ENCODE results near the gene PMVK.

Gene PMVK

GRCh38 chr1:154971341-154971998, 35.0 kb upstream of the PMVK start:
- peak overlapping the region; percentile 94 for H3K4me3 ChIP-seq (ENCODE audit: control insufficient read depth, low read depth, low read length)
- DNase-seq (ENCODE audit: low read depth): no peak
- TF ChIP-seq, protein P1, sequence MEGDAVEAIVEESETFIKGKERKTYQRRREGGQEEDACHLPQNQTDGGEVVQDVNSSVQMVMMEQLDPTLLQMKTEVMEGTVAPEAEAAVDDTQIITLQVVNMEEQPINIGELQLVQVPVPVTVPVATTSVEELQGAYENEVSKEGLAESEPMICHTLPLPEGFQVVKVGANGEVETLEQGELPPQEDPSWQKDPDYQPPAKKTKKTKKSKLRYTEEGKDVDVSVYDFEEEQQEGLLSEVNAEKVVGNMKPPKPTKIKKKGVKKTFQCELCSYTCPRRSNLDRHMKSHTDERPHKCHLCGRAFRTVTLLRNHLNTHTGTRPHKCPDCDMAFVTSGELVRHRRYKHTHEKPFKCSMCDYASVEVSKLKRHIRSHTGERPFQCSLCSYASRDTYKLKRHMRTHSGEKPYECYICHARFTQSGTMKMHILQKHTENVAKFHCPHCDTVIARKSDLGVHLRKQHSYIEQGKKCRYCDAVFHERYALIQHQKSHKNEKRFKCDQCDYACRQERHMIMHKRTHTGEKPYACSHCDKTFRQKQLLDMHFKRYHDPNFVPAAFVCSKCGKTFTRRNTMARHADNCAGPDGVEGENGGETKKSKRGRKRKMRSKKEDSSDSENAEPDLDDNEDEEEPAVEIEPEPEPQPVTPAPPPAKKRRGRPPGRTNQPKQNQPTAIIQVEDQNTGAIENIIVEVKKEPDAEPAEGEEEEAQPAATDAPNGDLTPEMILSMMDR (IDR thresholded peaks at IDR 0.05; ENCODE audit: control insufficient read depth, insufficient read depth, low read depth, low read length, missing control alignments): no peak

DNA sequence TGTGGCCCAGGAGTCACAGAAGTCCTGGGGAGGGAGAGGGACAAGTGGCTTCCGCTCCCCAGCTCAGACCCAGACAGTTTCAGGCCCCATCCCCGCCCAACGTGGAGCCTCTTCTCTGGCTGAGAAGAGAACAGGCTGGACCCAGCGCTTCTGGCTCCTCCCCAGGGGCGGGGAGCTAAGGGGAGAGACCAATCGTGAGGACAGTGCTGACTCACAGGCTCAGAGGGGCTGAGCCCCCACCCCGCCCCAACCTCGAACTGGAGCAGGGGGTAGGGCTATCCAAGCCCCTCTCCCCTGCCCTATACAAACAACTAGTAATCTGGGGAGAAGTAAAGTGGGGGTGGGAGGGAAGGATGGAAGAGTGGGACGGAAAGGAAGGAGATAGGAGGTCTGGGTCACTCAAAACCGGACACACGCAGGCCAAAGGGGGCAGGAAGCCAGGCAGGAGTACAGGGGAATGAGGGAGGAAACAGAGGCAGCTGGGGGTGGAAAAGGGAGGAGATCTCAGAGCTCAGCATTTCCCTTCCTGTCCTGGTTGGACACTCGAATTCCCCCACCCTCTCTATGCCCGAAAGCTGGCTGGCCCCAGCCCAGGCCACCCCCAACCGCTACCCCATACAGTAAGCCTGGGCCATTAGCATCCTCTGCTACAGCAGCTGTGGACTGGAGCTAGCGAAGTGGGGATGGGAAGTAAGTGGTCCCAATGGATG, 34.3 kb upstream of the PMVK start, which contains the start of gene SHC1:
Gene SHC1, minus strand, starts transcription at position 117 of the 710 bp plus-strand sequence. CDS start 221 bp downstream, outside the sequence.
- TF ChIP-seq, protein P1 (IDR thresholded peaks at IDR 0.05; ENCODE audit: control insufficient read depth, insufficient read depth, low read depth, low read length, missing control alignments): no peak
- peak; percentile 63 for DNase-seq (ENCODE audit: low read depth)
- H3K4me3 ChIP-seq (ENCODE audit: control insufficient read depth, low read depth, low read length): peak within 1 kb of the TSS; percentile 94

GRCh38 chr1:154969860-154970452, 33.4 kb upstream of the PMVK start:
- DNase-seq (ENCODE audit: low read depth): no peak
- H3K4me3 ChIP-seq (ENCODE audit: control insufficient read depth, low read depth, low read length): peak overlapping the region; percentile 94
- TF ChIP-seq, protein P1 (IDR thresholded peaks at IDR 0.05; ENCODE audit: control insufficient read depth, insufficient read depth, low read depth, low read length, missing control alignments): no peak

- TF ChIP-seq, protein P1 (IDR thresholded peaks at IDR 0.05; ENCODE audit: control insufficient read depth, insufficient read depth, low read depth, low read length, missing control alignments): no peak
- no peak for DNase-seq (ENCODE audit: low read depth)
- peak overlapping the region; percentile 94 for H3K4me3 ChIP-seq (ENCODE audit: control insufficient read depth, low read depth, low read length)
These were observed 32.7 kb upstream of the PMVK start for GRCh38 chr1:154969246-154969645.

DNA sequence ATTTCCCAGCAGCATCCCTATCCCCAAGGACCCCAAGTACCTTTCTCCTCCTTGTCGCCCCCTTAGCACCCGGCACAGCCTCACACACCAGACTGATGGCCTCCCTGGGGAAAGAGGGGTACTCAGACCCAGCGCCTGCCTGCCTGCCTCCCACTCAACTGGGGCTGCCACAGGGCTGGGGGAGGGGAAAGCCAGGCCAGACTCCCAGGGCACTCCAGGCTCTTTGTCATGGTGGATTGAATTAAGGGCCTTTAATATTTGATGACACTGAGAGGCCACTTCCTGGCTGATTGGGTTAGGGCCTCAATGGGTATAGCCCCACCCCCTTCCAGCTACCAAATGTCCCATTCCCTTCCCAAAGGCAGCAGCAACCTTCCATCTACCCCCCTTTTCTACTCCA, 32.2 kb upstream of the PMVK start:
- TF ChIP-seq, protein P1 (IDR thresholded peaks at IDR 0.05; ENCODE audit: control insufficient read depth, insufficient read depth, low read depth, low read length, missing control alignments): no peak
- DNase-seq (ENCODE audit: low read depth): no peak
- H3K4me3 ChIP-seq (ENCODE audit: control insufficient read depth, low read depth, low read length): peak overlapping the region; percentile 94

- DNase-seq (ENCODE audit: low read depth): no peak
- TF ChIP-seq, protein P1 (IDR thresholded peaks at IDR 0.05; ENCODE audit: control insufficient read depth, insufficient read depth, low read depth, low read length, missing control alignments): no peak
- H3K4me3 ChIP-seq (ENCODE audit: control insufficient read depth, low read depth, low read length): no peak overlapping the region; the same call in 1 of the 2 replicates
These were observed 30.9 kb upstream of the PMVK start for GRCh38 chr1:154967331-154967950.

Measured in AG09309 (cell line).